ENCODE data around the gene GSTP1.

GRCh38 chr11:67635231-67635521, 51.6 kb downstream of the GSTP1 start:
- TF ChIP-seq EZH2 (IDR thresholded peaks at IDR 0.05; ENCODE audit: low read depth, low read length, severe bottlenecking) (no peak), CTBP2 (IDR thresholded peaks at IDR 0.05; ENCODE audit: borderline replicate concordance, insufficient read depth, insufficient read length, low read length) (no peak), ZNF274 (IDR thresholded peaks at IDR 0.05; ENCODE audit: borderline replicate concordance, extremely low read depth, low read length) (no peak), CTCF (IDR thresholded peaks at IDR 0.05; ENCODE audit: control extremely low read depth in 1 of 3, insufficient read depth in 1 of 3, low read depth in 1 of 3, low read length in 3 of 3) (no peak), CBX5 (IDR thresholded peaks at IDR 0.05; ENCODE audit: low read depth, low read length) (no peak), TAF7 (optimal IDR thresholded peaks at IDR 0.05; ENCODE audit: borderline replicate concordance, low read depth, low read length) (no peak), JUND (IDR thresholded peaks at IDR 0.05; ENCODE audit: low read length) (no peak), EP300 (IDR thresholded peaks at IDR 0.05; ENCODE audit: borderline replicate concordance in 1 of 2, low read depth in 2 of 2, low read length in 2 of 2) (no peak), RNF2 (IDR thresholded peaks at IDR 0.05; ENCODE audit: borderline replicate concordance, low read depth, low read length, missing control alignments, poor library complexity, severe bottlenecking) (no peak), SP2 (IDR thresholded peaks at IDR 0.05; ENCODE audit: low read length) (no peak), POLR2A (IDR thresholded peaks at IDR 0.05; ENCODE audit: control extremely low read depth in 1 of 2, low read depth in 2 of 2, low read length in 2 of 2) (no peak), YY1 (IDR thresholded peaks at IDR 0.05; ENCODE audit: low read depth, low read length) (no peak)
